Renal cortex interstitium (tissue), 3 donors: Measurements from ENCODE around the gene LRGUK. TPM values are rescaled to one million over a fixed set of nuclear protein-coding genes. Genes with fewer than 3 reads are reported as not detected.

Source experiments
- polyA plus RNA-seq, 3 donors: library from polyadenylated mRNA; unstranded; fragments of 120-200 nt; gene quantifications; one replicate each; pipeline ENCODE4 v1.2.1, GENCODE V29; 2013; ENCODE audit not compliant: insufficient read length in 3 of 3

The LRGUK gene
- polyA plus RNA-seq, 3 donors, result 1.2 to 4.2 (median 1.6) TPM

Other genes with a start within 250 kb of the LRGUK start
- gene SLC35B4, start 189.6 kb downstream of the LRGUK start, polyA plus RNA-seq, result 10 to 100 TPM; 26.3 to 30.1 (median 29.7) TPM